ENCODE data around the gene GPR143.

DNA sequence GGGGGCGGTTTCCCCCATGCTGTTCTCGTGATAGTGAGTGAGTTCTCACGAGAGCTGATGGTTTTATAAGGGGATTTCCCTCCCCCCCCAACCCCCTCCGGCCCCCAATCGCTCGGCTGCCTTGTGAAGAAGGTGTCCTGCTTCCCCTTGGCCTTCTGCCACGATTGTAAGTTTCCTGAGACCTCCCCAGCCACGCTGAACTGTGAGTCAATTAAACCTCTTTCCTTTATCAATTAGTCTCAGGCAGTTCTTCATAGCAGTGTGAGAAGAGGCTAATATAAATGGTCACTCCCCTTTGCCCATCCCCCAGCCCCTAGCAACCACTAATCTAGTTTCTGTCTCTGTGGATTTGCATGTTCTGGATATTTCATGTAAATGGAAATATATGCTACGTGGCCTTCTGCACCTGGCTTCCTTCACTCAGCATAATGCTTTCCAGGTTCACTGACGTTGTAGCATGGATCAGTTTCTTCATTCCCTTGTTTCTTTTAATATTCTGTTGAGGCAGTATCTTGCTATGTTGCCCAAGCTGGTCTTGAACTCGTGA is 16.4 kb downstream of the GPR143 start:
- TF ChIP-seq, protein P1, sequence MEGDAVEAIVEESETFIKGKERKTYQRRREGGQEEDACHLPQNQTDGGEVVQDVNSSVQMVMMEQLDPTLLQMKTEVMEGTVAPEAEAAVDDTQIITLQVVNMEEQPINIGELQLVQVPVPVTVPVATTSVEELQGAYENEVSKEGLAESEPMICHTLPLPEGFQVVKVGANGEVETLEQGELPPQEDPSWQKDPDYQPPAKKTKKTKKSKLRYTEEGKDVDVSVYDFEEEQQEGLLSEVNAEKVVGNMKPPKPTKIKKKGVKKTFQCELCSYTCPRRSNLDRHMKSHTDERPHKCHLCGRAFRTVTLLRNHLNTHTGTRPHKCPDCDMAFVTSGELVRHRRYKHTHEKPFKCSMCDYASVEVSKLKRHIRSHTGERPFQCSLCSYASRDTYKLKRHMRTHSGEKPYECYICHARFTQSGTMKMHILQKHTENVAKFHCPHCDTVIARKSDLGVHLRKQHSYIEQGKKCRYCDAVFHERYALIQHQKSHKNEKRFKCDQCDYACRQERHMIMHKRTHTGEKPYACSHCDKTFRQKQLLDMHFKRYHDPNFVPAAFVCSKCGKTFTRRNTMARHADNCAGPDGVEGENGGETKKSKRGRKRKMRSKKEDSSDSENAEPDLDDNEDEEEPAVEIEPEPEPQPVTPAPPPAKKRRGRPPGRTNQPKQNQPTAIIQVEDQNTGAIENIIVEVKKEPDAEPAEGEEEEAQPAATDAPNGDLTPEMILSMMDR (IDR thresholded peaks at IDR 0.05) = no peak
- TF ChIP-seq POLR2A (IDR thresholded peaks at IDR 0.05) = no peak
